Measurements from ENCODE around the gene GOLM1.
"Not testable (repeated sequence)": the region's sequence is repeated elsewhere in the genome, so short reads cannot be mapped to it uniquely, and the experiment has no call there.

Gene GOLM1

GRCh38 chr9:86082870-86083269 lies 16.5 kb downstream of the GOLM1 start:
- DNase-seq = no peak

- no peak for DNase-seq
Observed at GRCh38 chr9:86079865-86080469, 19.4 kb downstream of the GOLM1 start.

GRCh38 chr9:86079421-86079831 lies 19.9 kb downstream of the GOLM1 start:
- no peak for DNase-seq

GRCh38 chr9:86078731-86079130 lies 20.6 kb downstream of the GOLM1 start:
- DNase-seq = no peak

- no peak for DNase-seq
Observed at GRCh38 chr9:86077276-86077675, 22.1 kb downstream of the GOLM1 start.

GRCh38 chr9:86075132-86076109 lies 23.9 kb downstream of the GOLM1 start:
- DNase-seq = no peak

GRCh38 chr9:86073839-86074238 lies 25.5 kb downstream of the GOLM1 start:
- no peak for DNase-seq

- DNase-seq = no peak
Observed at GRCh38 chr9:86072394-86072877, 26.9 kb downstream of the GOLM1 start.

GRCh38 chr9:86069206-86069869 lies 30.0 kb downstream of the GOLM1 start:
- peak; percentile 92 for DNase-seq

GRCh38 chr9:86064220-86064619 lies 35.1 kb downstream of the GOLM1 start:
- no peak for DNase-seq

- no peak for DNase-seq
Observed at GRCh38 chr9:86062845-86063693, 36.3 kb downstream of the GOLM1 start.

- no peak for DNase-seq
Observed at GRCh38 chr9:86061972-86062739, 37.2 kb downstream of the GOLM1 start.

- no peak for DNase-seq
Observed at GRCh38 chr9:86057491-86057890, 41.9 kb downstream of the GOLM1 start.

GRCh38 chr9:86054695-86055094 lies 44.7 kb downstream of the GOLM1 start:
- DNase-seq = no peak

- DNase-seq = no peak
Observed at GRCh38 chr9:86052556-86053468, 46.5 kb downstream of the GOLM1 start.

GRCh38 chr9:86048018-86048742 lies 51.2 kb downstream of the GOLM1 start:
- not testable (repeated sequence) for DNase-seq

- no peak for DNase-seq
Observed at GRCh38 chr9:86047361-86047760, 52.0 kb downstream of the GOLM1 start.

- DNase-seq = no peak
Observed at GRCh38 chr9:86046930-86047341, 52.4 kb downstream of the GOLM1 start.

GRCh38 chr9:86046071-86046636 lies 53.2 kb downstream of the GOLM1 start:
- DNase-seq = no peak
